ENCODE data around the gene TSEN54.
"Not testable (repeated sequence)": the region's sequence is repeated elsewhere in the genome, so short reads cannot be mapped to it uniquely, and the experiment has no call there.

TSEN54 gene

GRCh38 chr17:75516255-75516618 lies at the start of gene TSEN54:
Gene TSEN54, plus strand, starts transcription at chr17:75516528. Its CDS starts 33 bp downstream, at chr17:75516561.
- peak; percentile 95 for DNase-seq

GRCh38 chr17:75468291-75468754 lies 48.0 kb upstream of the TSEN54 start:
- no peak for DNase-seq

GRCh38 chr17:75468779-75469373 lies 47.5 kb upstream of the TSEN54 start:
- DNase-seq: no peak

- no peak for DNase-seq
These were observed 45.1 kb upstream of the TSEN54 start for GRCh38 chr17:75471207-75471606.

- DNase-seq: no peak
These were observed 44.2 kb upstream of the TSEN54 start for GRCh38 chr17:75472119-75472518.

GRCh38 chr17:75473246-75473645 lies 43.1 kb upstream of the TSEN54 start:
- DNase-seq: no peak

GRCh38 chr17:75474736-75475135 lies 41.6 kb upstream of the TSEN54 start:
- DNase-seq: no peak

- no peak for DNase-seq
These were observed 41.0 kb upstream of the TSEN54 start for GRCh38 chr17:75475144-75475835.

- DNase-seq: no peak
These were observed 40.5 kb upstream of the TSEN54 start for GRCh38 chr17:75475851-75476250.

GRCh38 chr17:75476271-75476671 lies 40.1 kb upstream of the TSEN54 start:
- DNase-seq: no peak

GRCh38 chr17:75476752-75477489 lies 39.4 kb upstream of the TSEN54 start:
- DNase-seq: no peak

- not testable (repeated sequence) for DNase-seq
These were observed 38.9 kb upstream of the TSEN54 start for GRCh38 chr17:75477490-75477862.

GRCh38 chr17:75478508-75478907 lies 37.8 kb upstream of the TSEN54 start:
- no peak for DNase-seq

GRCh38 chr17:75480281-75480680 lies 36.0 kb upstream of the TSEN54 start:
- no peak for DNase-seq

- no peak for DNase-seq
These were observed 34.9 kb upstream of the TSEN54 start for GRCh38 chr17:75481194-75482068.

- DNase-seq: no peak
These were observed 34.0 kb upstream of the TSEN54 start for GRCh38 chr17:75482098-75482942.

- DNase-seq: no peak
These were observed 30.6 kb upstream of the TSEN54 start for GRCh38 chr17:75485688-75486087.

- no peak for DNase-seq
These were observed 30.2 kb upstream of the TSEN54 start for GRCh38 chr17:75486151-75486550.

- no peak for DNase-seq
These were observed 29.4 kb upstream of the TSEN54 start for GRCh38 chr17:75486951-75487350.

- peak; percentile 57 for DNase-seq
These were observed 28.8 kb upstream of the TSEN54 start for GRCh38 chr17:75487351-75488070.
